GM21529 (cell line): ENCODE results near the gene TICRR.
A peak's percentile ranks its signal among the peaks of the same experiment; 100 is the strongest.

Experiments
- ATAC-seq: cut with Tn5 transposase; IDR thresholded peaks from one replicate; pipeline ENCODE4 v1.9.1; 2021; ENCODE audit not compliant: unreplicated experiment

The TICRR gene

DNA sequence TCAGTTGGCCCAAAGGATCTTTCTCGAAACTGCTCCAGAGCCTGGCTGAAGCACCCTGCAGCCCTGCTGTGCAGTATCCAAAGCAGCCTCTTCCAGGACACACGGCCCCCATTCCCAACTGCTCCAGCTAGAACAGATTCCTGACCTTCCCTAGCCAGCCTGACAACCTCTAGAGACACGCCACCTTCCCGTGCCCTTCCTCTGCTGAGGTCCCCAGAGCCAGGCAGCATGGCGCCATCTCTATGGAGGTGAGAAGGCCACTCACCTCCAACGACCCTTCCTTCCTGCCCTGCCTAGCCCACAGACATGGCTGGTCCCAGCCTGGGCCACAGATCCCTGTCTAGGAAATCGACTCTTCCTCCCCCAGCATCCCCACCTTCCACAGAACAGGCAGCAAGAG lies 76.9 kb downstream of the TICRR start:
- no peak for ATAC-seq

DNA sequence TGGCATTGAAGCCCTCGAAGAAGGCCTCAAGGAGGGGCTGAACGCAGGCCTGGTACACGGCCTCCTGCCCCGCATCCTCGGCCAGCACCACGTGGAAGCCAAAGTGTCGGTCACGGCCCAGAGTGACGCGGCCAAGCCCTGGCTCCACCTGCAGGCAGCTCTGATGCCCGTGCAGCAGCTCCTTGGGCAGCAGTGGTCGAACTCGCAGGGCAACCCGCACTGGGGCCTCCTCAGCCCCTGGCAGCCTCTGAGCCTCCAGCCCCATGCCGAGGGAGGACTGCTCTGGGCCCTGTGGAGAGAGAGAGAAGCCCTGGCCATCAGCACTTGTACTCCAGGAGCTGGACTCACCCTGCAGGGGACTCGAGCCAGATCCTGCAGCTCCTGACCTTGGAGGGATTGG lies 77.4 kb downstream of the TICRR start:
- ATAC-seq, result no peak

DNA sequence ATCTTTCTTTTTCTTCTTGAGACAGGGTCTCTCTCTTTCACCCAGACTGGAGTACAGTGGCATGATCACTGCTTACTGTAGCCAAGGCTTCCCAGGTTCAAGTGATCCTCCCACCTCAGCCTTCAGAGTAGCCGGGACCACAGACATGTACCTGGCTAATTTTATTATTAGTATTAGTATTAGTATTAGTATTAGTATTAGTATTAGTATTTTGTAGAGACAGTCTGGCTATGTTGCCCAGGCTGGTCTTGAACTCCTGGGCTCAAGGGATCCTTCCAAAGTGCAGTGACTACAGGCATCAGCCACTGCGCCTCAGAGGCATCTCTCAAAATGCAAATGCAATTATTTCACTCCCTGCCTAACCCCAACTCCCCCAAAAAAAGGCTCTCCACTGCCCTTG lies 78.3 kb downstream of the TICRR start:
- no peak for ATAC-seq

DNA sequence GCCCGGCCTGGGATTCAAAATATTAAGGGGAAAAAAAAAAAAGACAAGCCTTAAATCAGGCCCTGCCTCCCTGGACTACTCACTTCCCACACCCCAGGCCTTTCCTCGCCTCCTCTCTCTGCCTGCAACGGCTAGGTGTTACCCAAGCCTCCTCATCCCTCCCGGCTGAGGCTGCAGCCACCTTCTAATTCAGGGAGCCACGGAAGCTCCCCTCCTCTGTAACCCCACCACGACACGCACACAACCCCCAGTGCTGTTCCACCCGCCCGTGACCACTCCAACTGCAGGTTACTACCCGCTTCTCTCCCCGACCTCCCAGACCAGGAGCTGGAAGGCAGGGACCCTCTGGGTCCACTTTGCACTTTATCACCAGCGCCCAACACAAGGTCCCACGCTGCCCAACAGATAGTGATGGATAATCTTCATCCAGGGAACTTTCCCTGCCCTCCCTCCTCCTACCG lies 79.1 kb downstream of the TICRR start:
- ATAC-seq, result no peak

DNA sequence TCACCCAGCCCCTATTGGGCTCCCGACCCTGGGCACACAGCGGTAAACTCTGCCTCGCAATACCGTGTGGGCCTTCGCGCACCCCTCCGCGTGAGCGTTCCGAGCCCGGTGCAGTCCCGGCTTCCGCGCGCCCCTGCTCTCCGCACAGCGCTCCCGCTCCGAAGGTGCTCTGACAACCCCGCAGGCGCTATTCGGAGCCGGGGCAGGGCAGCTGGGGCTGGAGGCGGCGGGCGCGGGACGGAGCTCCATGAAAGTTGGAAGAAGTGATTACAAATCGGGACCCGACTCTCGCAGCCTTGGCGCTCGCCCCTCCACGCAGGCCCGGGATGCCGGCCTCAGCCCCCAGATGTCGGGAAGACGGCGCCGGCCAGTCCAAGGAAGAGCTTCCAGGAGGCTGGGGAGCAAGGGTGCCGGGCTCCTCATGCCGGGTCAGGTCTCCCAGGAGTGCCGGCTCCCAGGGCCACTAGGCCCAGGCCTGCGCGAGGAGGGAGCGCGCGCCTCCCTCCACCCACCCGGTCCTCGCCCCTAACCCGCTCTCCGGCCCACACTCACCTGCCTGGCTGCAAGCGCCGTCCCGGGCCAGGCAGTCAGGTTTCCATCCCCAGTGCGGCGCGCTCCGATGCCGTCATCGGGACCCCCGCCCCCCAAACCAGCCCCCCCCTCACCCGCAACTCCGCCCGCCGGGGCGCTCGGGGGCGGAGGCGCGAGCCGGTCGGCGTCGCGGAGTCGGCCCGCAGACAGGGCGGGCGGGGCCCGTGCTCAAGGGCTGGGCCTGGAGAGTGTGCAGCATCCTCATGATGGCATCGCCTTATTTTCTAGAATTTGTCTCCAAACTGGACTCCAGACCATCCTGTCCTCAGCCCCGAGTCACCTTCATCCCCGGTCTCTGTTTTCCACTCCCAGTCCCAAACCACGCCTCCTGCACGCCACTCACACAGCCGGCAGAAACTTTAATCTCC lies 79.9 kb downstream of the TICRR start, which contains the start of gene KIF7:
TSS of gene KIF7 (minus strand) at position 621 of the 959 bp plus-strand sequence. CDS start 2,537 bp downstream, outside the sequence.
- ATAC-seq, result no peak

DNA sequence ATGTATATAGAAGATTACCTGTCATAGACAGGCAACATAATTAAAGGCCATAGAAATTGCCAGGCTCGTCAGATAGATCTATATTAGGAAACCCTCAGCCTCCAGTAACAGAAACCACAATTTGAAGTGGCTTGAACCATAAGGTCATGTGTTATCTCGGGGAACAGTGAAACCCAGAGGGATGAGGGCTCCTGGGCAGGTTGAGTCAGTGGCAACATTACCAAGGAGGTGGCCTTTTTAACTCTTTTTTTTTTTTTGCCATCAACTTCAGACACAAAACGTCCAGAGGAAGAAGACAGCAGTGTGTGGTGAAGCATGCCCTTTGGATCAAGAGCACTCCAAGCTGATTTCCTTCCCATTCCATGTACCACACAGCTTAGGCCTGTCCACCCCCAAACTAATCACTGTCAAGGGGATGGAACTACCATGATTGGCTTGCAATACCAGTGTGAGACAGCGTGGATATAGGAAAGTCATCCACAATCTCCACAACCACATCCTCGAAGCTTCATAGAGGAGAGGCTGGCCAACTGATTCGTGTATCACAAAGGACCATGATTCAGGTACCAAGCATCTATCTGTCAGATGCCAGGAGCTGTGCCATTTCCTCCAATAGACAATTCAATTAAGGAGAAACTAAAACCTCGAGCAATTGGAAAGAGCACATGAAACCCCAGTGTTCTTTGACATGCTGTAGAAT lies 81.0 kb downstream of the TICRR start:
- ATAC-seq, result no peak

DNA sequence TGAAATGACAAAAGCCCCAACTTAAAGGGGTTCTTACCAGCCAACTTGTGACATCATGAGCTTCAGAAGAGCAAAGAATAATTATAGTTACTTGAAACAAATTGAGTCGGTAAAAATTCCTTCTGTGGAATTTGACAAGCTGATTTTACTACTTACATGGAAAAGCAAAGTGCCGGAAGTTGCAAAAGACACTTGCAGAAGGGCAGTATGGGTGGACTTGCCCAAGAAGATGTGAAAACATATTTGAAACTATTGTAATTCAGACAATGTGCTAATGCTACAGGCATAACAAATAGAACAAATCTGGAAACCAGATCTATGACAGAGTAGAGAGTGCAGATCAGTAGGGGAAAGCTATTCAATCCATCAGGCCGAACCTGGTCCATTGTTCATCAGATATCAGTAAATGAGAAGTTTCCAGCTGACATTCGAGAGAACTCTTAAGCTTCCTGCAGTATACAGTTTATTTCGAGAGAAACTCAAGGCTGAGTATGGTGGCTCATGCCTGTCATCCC lies 82.5 kb downstream of the TICRR start:
- no peak for ATAC-seq

DNA sequence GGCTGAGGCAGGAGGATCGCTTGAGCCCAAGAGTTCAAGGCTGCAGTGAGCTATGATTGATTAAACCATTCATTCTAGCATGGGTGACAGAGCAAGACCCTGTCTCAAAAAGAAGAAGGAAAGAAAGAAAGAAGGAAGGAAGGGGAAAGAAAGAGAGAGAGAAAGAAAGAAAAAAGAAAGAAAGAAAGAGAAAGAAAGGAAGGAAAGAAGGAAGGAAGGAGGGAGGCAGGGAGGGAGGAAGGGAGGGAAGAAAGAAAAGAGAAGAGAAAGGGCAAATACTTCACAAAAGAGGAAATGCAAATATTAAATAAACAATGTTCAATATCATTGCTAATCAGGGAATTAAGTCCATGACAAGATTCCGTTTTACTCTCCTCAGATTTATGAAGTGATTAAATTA lies 84.0 kb downstream of the TICRR start:
- no peak for ATAC-seq

DNA sequence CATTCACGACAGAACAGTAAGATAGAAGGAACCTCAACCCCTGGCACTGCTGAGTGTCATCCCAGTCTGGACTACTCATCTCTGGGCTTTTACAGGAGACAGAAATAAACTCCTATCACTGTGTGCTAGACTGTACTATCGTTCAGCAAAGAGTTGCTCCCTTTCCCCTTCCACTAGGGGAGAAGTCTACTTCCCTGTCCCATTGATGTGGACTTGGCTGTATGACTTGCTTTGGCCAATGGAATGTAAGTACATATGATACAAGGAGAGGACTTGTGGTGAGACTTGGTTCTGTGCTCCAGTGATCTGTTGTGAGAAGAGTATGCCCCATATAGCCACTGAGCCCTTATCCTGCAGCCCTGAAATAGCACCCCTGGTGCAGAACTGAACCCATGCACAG lies 85.3 kb downstream of the TICRR start:
- ATAC-seq, result no peak

DNA sequence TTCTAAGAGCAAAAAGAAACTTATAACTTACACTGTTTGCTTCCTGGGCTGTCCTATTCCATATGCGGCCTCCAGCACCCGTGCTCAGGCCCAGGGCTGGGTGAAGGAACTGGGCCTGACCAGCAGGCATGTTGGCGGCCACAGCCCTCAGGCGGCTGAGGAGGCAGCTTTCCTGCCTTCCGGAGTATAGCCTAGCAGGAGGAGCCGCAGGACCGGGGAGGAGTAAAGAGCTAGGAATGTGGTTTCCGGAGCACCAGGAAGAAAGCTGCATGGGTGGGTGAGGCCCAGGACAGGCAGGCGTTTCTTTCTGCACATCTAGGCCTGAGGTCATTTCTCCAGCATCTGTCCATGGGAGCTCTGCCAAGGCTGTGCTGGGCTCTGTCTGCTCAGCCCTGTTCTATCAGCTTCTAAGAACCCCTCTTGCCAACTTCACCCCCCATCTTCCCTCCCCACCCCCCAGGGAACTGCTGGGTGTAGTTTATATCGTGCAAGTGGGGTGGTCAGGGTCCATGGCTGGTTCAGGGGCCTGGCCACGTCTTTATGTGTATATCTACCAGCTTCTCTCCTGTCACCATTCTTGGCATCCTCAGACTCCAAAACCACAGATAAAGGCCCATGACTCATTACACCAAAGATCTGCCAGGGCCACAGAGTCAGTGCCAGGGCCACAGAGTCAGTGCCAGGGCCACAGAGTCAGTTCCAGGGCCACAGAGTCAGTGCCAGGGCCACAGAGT lies 87.8 kb downstream of the TICRR start:
- no peak for ATAC-seq

DNA sequence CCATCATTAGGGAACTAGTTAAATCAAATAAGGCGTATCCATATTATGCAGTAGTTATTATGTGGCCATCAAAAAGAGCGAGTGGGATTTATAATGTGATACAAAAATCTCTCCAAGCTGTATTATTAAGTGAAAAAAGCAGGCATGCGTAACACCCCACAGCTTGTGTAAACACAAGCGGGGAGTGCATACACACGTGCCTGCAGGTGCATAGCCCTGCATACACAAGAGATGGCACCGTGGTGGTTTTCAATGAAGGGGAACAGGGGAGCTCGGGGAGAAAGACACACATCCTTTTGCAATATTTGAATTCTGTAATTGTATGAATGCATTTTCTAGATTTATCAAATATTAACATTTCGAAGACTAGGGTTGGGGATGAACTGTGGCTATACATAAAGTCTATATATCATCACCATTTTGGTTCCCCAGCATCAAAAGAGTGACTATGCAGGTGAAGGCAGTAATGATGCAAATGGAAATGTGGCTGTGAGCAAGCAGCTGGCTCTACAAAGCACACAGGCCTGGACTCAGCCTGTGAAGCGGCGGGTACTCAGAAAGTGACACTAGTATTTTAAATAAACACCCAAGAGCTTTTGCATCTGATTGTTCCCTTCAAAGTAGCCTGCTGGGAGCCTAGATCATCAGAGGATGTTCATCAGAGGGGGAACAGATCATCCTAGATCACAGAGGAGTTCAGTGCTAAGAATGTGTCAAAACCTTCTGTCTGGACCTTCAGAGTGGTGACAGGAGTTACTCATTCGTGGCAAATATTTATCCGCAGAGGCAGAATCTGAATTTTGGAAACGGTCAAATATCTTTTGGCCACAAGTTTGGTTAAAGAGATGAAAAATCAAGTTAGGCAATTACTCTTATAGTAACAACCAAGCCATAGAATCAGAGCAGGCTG lies 89.4 kb downstream of the TICRR start:
- ATAC-seq, result no peak

DNA sequence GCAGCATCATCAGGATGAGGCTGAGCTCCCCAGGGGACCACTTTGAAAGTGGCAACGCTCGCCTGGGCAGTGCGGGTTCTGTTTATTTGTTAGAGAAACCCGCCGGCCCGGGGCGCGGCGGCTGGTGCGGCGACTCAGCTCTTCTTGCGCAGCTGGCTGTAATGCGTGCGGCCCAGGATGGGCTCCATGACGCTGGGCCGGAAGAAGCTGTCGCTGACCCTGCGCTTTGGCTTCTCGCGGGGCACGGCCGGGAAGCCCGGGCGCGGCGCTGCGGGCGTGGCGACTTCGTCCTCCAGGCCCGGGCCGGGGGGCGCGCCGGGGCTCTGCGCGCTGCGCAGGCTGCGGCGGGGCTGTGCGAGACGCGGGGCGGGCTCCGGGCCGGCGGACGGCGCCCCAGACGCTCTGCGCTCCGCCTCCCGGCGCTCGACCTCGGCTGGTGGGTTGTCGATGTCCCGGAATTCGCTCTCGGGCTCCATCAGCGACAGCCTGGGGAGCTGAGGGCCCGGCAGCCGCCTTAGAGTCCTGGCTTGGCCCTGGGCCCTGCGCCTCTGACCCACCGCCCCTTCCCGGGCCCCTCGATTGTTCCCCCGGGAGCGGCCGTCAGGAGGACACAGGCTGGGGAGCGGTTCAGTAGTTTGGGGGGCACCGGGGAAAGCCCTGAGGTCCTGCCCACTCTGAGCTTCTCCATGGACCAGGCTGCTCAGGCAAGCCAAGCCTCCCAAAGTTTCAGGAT lies 90.3 kb downstream of the TICRR start:
- ATAC-seq, result peak; percentile 68

DNA sequence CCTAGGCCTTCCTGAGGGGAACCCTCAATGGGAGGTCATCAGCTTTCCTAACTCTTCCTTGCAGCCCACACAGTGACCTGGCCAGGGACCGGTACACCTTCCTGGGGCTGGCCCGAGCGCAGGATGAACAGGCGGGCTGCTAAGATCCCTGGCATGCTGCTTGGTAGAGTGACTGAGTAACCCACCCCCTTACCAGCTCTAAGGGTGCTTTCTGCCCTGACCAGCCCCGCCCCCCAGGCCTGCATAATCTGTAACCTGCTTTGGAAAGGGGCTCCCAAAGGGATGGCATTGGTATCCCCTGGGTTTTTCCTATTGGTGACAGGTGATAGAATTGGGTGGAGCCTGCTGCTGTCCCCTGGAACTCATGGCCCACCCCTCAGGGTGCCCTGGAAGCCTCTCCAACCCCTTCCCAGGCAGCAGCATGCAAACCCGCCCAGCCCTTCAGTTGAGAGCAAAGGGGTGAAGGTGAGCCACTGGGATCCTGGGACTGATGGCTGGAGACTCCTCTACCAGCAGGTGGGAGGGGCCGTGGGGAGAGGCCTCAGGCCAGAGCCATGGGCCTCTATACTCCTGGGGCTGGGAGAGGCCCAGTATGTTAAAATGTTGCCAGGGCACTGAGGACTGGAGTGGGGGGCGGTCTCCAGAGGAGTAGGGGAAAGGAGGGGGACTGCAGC lies 91.1 kb downstream of the TICRR start:
- ATAC-seq, result no peak

DNA sequence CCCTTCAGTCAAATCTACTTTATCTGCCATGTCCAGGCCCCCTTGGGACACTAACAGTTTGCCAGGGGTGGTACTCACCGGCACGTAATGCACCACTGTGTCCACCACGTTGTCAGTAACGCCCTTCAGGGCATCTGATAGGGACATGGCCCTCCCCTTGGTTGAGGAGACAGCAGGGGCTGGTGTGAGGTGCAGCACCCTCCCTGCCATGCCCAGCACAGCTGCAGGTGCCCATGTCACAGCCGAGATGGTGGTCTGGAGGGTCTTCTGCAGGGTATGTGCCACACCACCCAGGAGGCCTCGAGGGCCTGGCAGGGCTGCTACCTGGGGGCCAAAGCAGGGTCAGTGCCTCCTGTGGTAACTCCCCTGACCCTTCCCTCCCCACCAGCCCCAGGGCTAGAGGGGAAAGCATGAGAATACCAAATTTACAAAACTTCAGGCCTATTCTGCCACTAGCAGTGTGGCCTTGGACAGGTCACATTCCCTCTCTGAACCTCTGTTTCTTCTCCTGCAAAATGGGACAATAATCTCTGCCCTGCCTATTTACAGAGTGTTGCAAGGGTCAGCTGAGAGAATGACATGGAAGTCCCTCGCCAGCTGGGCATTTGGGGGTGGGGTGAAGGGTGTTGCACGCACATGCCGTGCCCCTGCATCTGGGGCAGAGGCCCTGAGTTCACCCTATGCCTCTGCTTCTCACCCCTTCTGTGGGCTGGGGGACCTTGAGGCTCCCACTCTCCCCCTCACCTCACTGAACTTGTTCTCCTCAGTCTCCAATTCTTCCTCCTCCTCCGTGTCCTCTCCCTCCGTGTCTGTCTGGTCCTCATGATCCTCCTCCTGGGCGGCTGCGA lies 91.8 kb downstream of the TICRR start:
- no peak for ATAC-seq

DNA sequence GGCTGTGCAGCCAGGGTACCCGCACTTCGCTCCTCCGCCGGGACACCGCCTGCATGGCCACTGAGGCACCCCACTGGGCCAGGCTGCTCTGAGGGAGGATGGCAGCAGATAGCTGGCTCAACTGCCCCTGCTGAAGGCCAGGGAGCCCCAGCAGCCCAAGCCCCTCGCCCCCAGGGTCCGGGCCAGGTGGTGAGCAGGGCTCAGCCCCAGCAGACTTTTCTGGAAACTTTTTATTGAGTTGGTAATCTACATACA lies 92.4 kb downstream of the TICRR start:
- ATAC-seq, result no peak

DNA sequence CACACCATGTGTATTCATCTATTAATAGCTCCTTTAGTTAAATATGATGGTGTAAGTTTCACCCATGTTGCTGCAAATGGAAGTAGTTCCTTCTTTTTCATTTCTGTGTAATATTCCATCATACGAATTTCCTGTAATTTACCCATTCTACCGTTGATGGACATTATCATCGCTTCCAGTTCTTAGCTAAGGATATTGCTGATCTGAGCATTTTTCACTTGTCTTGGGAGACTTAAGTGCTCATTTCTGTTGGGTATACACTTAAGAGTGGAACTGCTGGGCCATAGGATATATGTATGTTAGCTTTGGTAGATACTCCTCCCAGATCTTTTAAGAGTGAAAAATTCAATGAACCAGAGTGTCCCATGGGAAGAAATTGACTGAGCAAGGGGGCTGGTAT lies 92.9 kb downstream of the TICRR start:
- ATAC-seq, result no peak

DNA sequence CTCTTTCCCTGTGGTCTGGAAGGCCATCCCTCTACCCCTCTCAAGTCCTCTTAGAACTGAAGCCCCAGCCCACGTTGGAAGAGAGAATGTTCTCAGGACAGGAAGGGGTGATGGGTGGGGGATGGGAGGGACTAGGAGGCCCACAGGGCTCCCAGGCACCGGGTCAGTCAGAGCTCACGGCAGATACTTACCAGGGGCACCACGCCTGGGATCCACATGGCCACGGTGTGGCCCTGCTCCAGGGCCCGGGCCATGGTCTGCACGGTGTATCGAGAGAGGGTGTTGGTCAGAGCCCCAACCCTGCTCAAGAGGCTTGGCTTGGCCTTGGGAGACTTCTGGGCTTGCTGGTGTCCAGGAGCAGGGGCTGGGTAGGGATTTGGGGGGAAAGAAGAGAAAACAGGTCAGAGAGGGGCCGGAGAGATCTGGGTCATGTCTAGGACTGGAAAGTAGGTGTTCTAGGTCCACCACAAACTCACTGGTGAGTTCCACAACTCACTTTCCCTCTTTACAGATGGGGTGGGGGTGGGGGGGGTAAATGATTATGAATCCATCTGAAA lies 94.1 kb downstream of the TICRR start:
- no peak for ATAC-seq

DNA sequence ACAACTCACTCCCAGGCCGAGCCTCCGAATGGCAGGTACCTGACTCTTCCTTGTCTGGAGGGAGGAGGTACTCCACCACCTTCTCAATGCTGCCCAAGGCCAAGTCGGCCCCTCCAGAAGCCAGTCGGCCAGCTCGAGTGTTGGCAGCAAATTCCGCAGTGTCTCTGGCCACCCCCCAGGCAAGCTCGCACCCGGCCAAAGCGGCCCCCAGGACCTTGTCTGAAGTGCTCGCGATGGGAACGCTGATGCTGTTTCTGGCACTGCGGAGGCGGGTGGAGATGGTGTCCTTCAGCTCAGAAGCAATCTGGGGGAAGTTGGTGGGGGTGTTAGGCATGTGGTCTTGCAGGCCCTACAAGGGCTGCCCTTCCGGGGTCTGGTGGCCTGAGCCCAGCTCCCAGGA lies 94.7 kb downstream of the TICRR start:
- no peak for ATAC-seq
